Measurements from ENCODE around the gene ARHGAP10.

Gene ARHGAP10

DNA sequence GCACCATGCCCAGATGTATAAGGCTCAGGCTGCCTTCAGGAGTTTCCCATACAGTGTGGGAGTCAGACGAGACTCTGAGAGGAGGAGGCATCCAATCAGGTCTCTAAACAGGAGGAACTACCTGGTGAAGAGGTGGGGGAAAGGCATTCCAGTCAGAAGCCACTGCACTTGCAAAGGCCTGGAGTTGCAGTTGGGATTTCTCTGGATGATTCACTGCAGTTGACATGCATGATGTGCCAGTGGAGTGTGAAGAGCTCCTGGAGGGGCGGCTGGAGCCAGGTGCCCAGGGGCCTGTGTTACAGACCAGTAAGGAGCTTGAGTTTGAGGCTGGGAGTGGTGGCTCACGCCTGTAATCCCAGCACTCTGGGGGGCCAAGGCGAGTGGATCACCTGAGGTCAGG, 339.1 kb downstream of the ARHGAP10 start:
- Histone ChIP-seq H3K27ac (ENCODE audit: low read length) (no peak overlapping the region), H3K4me1 (ENCODE audit: insufficient read depth, low read length) (no peaks in the 10 kb centered on the region), H3K4me2 (ENCODE audit: insufficient read depth, low read length) (no peak overlapping the region), H3K79me2 (ENCODE audit: insufficient read depth, low read length) (no peaks in the 10 kb centered on the region), H3K27me3 (ENCODE audit: insufficient read depth, low read length, poor library complexity) (no peaks in the 10 kb centered on the region), H4K20me1 (ENCODE audit: insufficient read depth, low read length) (no peaks in the 10 kb centered on the region), H3K9me3 (ENCODE audit: insufficient read depth, low read length, severe bottlenecking) (peaks cover 25% of the 10 kb centered on the region), H3K4me3 (ENCODE audit: low read depth in 1 of 2, low read length in 2 of 2) (no peak overlapping the region), H2AFZ (ENCODE audit: low read depth, low read length) (no peak overlapping the region), H3K36me3 (ENCODE audit: insufficient read depth, low read length) (no peaks in the 10 kb centered on the region), H3K9ac (ENCODE audit: low read depth, low read length) (no peak overlapping the region)
- ATAC-seq (ENCODE audit: insufficient read depth, low read depth) (no peak), DNase-seq (no peak)
- no peak for TF ChIP-seq EZH2 (IDR thresholded peaks at IDR 0.05; ENCODE audit: borderline replicate concordance, low read depth, low read length, severe bottlenecking)
- TF ChIP-seq, protein P1, sequence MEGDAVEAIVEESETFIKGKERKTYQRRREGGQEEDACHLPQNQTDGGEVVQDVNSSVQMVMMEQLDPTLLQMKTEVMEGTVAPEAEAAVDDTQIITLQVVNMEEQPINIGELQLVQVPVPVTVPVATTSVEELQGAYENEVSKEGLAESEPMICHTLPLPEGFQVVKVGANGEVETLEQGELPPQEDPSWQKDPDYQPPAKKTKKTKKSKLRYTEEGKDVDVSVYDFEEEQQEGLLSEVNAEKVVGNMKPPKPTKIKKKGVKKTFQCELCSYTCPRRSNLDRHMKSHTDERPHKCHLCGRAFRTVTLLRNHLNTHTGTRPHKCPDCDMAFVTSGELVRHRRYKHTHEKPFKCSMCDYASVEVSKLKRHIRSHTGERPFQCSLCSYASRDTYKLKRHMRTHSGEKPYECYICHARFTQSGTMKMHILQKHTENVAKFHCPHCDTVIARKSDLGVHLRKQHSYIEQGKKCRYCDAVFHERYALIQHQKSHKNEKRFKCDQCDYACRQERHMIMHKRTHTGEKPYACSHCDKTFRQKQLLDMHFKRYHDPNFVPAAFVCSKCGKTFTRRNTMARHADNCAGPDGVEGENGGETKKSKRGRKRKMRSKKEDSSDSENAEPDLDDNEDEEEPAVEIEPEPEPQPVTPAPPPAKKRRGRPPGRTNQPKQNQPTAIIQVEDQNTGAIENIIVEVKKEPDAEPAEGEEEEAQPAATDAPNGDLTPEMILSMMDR (IDR thresholded peaks at IDR 0.05; ENCODE audit: borderline replicate concordance, extremely low read depth, low read length, poor library complexity, severe bottlenecking) = no peak

DNA sequence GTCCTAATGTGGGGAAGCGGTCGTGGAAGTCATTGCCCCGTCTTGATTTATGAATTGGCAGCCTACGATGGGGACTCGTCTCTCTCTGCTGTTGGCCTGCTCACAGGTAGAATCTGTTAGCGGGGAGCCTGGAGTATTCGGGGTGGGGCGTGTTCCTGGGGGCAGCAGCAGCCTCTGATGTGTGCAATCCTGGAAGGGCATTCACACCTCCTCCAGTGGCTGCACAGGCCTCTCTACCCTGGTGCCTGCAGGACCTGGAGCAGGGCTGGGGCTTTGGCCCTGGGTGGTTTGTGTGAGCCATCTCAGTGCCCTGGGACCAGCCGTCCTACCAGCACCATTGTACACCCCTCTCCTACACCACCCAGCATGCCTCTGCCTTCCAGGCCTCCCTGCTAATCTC, 340.9 kb downstream of the ARHGAP10 start:
- no peak overlapping the region for H3K4me3 ChIP-seq (ENCODE audit: low read depth in 1 of 2, low read length in 2 of 2)
- H3K9ac ChIP-seq (ENCODE audit: low read depth, low read length) = no peak overlapping the region
- H3K4me1 ChIP-seq (ENCODE audit: insufficient read depth, low read length) = no peaks in the 10 kb centered on the region
- ATAC-seq (ENCODE audit: insufficient read depth, low read depth) (no peak), DNase-seq (no peak)
- H3K27me3 ChIP-seq (ENCODE audit: insufficient read depth, low read length, poor library complexity) = no peaks in the 10 kb centered on the region
- H3K79me2 ChIP-seq (ENCODE audit: insufficient read depth, low read length) = no peaks in the 10 kb centered on the region
- H4K20me1 ChIP-seq (ENCODE audit: insufficient read depth, low read length) = no peaks in the 10 kb centered on the region
- no peak overlapping the region for H3K4me2 ChIP-seq (ENCODE audit: insufficient read depth, low read length)
- TF ChIP-seq EZH2 (IDR thresholded peaks at IDR 0.05; ENCODE audit: borderline replicate concordance, low read depth, low read length, severe bottlenecking) = no peak
- TF ChIP-seq, protein P1 (IDR thresholded peaks at IDR 0.05; ENCODE audit: borderline replicate concordance, extremely low read depth, low read length, poor library complexity, severe bottlenecking) = no peak
- no peak overlapping the region for H2AFZ ChIP-seq (ENCODE audit: low read depth, low read length)
- no peaks in the 10 kb centered on the region for H3K36me3 ChIP-seq (ENCODE audit: insufficient read depth, low read length)
- H3K27ac ChIP-seq (ENCODE audit: low read length) = no peak overlapping the region
- H3K9me3 ChIP-seq (ENCODE audit: insufficient read depth, low read length, severe bottlenecking) = peaks cover 25% of the 10 kb centered on the region

DNA sequence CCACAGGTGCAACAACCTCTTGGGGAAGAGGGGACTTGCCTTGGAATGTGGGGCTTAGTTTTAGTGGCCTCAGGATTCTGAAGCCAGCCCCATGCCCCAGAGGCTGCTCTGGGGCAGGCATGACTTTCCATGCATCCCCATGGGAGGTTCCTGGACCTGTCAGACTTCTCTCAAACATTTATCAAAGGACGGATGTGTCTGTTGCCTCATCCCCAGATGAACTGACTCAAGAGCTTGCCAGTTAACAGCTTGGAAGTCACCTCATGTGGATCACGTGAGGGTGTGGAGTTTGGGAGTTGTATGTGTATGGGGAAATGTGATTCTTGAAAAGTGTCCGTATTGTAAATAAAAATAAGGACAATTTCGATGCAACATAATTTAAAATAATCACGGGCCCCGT, 341.5 kb downstream of the ARHGAP10 start:
- ATAC-seq (ENCODE audit: insufficient read depth, low read depth) (no peak), DNase-seq (no peak)
- Histone ChIP-seq H3K4me3 (ENCODE audit: low read depth in 1 of 2, low read length in 2 of 2) (no peak overlapping the region), H3K36me3 (ENCODE audit: insufficient read depth, low read length) (no peaks in the 10 kb centered on the region), H3K27ac (ENCODE audit: low read length) (no peak overlapping the region), H2AFZ (ENCODE audit: low read depth, low read length) (no peak overlapping the region), H3K9me3 (ENCODE audit: insufficient read depth, low read length, severe bottlenecking) (peaks cover 25% of the 10 kb centered on the region), H3K4me2 (ENCODE audit: insufficient read depth, low read length) (no peak overlapping the region), H4K20me1 (ENCODE audit: insufficient read depth, low read length) (no peaks in the 10 kb centered on the region), H3K27me3 (ENCODE audit: insufficient read depth, low read length, poor library complexity) (no peaks in the 10 kb centered on the region), H3K79me2 (ENCODE audit: insufficient read depth, low read length) (no peaks in the 10 kb centered on the region), H3K9ac (ENCODE audit: low read depth, low read length) (no peak overlapping the region), H3K4me1 (ENCODE audit: insufficient read depth, low read length) (no peaks in the 10 kb centered on the region)
- TF ChIP-seq, protein P1 (IDR thresholded peaks at IDR 0.05; ENCODE audit: borderline replicate concordance, extremely low read depth, low read length, poor library complexity, severe bottlenecking) = no peak
- TF ChIP-seq EZH2 (IDR thresholded peaks at IDR 0.05; ENCODE audit: borderline replicate concordance, low read depth, low read length, severe bottlenecking) = no peak

DNA sequence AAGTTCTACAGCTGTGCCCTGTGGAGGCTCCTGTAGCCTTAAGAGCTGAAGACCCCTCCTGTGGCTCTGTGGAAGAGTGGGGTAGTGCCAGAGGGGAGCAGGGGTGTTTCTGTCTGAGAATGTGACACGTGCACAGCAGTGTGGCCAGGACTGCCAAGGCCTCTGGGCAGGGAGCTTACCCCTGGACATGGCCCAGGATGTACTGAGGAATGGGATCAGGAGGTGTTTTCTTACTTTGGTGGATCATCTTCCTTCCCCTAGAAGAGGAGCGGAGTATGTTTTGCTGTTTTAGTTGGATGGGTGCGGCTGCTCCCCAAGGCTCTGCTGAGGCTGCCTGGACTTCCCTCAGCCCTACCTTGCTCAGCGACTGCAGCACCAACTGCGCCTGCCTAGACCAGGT, 342.6 kb downstream of the ARHGAP10 start:
- Histone ChIP-seq H3K9me3 (ENCODE audit: insufficient read depth, low read length, severe bottlenecking) (peaks cover 25% of the 10 kb centered on the region), H3K27ac (ENCODE audit: low read length) (no peak overlapping the region), H2AFZ (ENCODE audit: low read depth, low read length) (no peak overlapping the region), H3K4me3 (ENCODE audit: low read depth in 1 of 2, low read length in 2 of 2) (no peak overlapping the region), H3K9ac (ENCODE audit: low read depth, low read length) (no peak overlapping the region), H3K4me1 (ENCODE audit: insufficient read depth, low read length) (no peaks in the 10 kb centered on the region), H3K27me3 (ENCODE audit: insufficient read depth, low read length, poor library complexity) (no peaks in the 10 kb centered on the region), H3K4me2 (ENCODE audit: insufficient read depth, low read length) (no peak overlapping the region), H4K20me1 (ENCODE audit: insufficient read depth, low read length) (no peaks in the 10 kb centered on the region), H3K79me2 (ENCODE audit: insufficient read depth, low read length) (no peaks in the 10 kb centered on the region), H3K36me3 (ENCODE audit: insufficient read depth, low read length) (no peaks in the 10 kb centered on the region)
- ATAC-seq (ENCODE audit: insufficient read depth, low read depth) (no peak), DNase-seq (no peak)
- no peak for TF ChIP-seq EZH2 (IDR thresholded peaks at IDR 0.05; ENCODE audit: borderline replicate concordance, low read depth, low read length, severe bottlenecking)
- TF ChIP-seq, protein P1 (IDR thresholded peaks at IDR 0.05; ENCODE audit: borderline replicate concordance, extremely low read depth, low read length, poor library complexity, severe bottlenecking) = no peak

Measured in DND-41 (cell line).